Cardiac septum (tissue), 1 donor: ENCODE data around the gene TMEM266. TPM values are rescaled to one million over a fixed set of nuclear protein-coding genes. Genes with fewer than 3 reads are reported as not detected.
"Not testable (repeated sequence)": the region's sequence is repeated elsewhere in the genome, so short reads cannot be mapped to it uniquely, and the experiment has no call there.

Experiments
- DNase-seq: peaks from one replicate; pipeline ENCODE4 v3.0.0-alpha.2; 2020; ENCODE audit warnings: low spot score
- intact Hi-C: fragments of 100-400 bp; cut with DNase I; formaldehyde crosslinking; loops from one replicate; pipeline ENCODE4 v1.14.0; 2022
- long read RNA-seq: library from polyadenylated mRNA; unstranded; transcript quantifications from one replicate; pipeline ENCODE4 v2.0.0, GENCODE V29; 2021
- total RNA-seq: library from RNA; stranded (reverse); fragmentation: NEBNext Ultra II Directional; extraction: Animal tissue kit (Norgen Biotek cat#: 25700); gene quantifications from one replicate; pipeline ENCODE4 v1.2.1, GENCODE V29; 2021
- donor health status: DM: no; HTN: no; CAD: no.

The TMEM266 gene
- not detected for total RNA-seq
- long read RNA-seq, partial matches to known transcripts = 0 of 1 reads
- long read RNA-seq, other reads (novel, unspliced or antisense) = 1 of 1 reads

GRCh38 chr15:76059320-76060117 lies at the start of gene TMEM266:
TSS of gene TMEM266 (plus strand) at chr15:76059985. CDS start at chr15:76134264, 74,279 bp downstream.
- intact Hi-C loops = no loop called here
- no peak for DNase-seq

GRCh38 chr15:76010613-76011012 lies 49.2 kb upstream of the TMEM266 start:
- DNase-seq = no peak
- intact Hi-C loops = no loop called here

GRCh38 chr15:76011627-76012551 lies 47.9 kb upstream of the TMEM266 start, which contains the start of gene NRG4:
TSS of gene NRG4 (minus strand) at chr15:76012424. CDS start at chr15:76011230, 1,194 bp downstream.
- DNase-seq = no peak
- intact Hi-C loops = no loop called here

- intact Hi-C loops, DNase-seq: not testable (repeated sequence)
Observed at GRCh38 chr15:76013470-76013869, 46.3 kb upstream of the TMEM266 start.

GRCh38 chr15:76024021-76024768 lies 35.6 kb upstream of the TMEM266 start:
- no peak for DNase-seq
- intact Hi-C loops = no loop called here

GRCh38 chr15:76032046-76032445 lies 27.7 kb upstream of the TMEM266 start:
- no peak for DNase-seq
- intact Hi-C loops = no loop called here

- intact Hi-C loops = no loop called here
- DNase-seq = no peak
Observed at GRCh38 chr15:76033438-76033837, 26.3 kb upstream of the TMEM266 start.

- intact Hi-C loops = no loop called here
- DNase-seq = no peak
Observed at GRCh38 chr15:76034111-76034510, 25.7 kb upstream of the TMEM266 start.

- DNase-seq = no peak
- intact Hi-C loops = no loop called here
Observed at GRCh38 chr15:76035593-76035992, 24.2 kb upstream of the TMEM266 start.

- intact Hi-C loops = no loop called here
- DNase-seq = no peak
Observed at GRCh38 chr15:76038512-76038911, 21.3 kb upstream of the TMEM266 start.

GRCh38 chr15:76054201-76054600 lies 5.6 kb upstream of the TMEM266 start:
- DNase-seq, intact Hi-C loops: not testable (repeated sequence)

- intact Hi-C loops = loop anchor here (1.0 kb wide), 1 partner anchor 82 kb away; no protein-coding TSS in a partner anchor
- DNase-seq = no peak
Observed at GRCh38 chr15:76056931-76057330, 2.9 kb upstream of the TMEM266 start.

- intact Hi-C loops = loop anchor here (1.0 kb wide), 1 partner anchor 82 kb away; no protein-coding TSS in a partner anchor
- DNase-seq = no peak
Observed at GRCh38 chr15:76057332-76058000, 2.3 kb upstream of the TMEM266 start.

- intact Hi-C loops = no loop called here
- no peak for DNase-seq
Observed at GRCh38 chr15:76058714-76059319, 968 bp upstream of the TMEM266 start.

GRCh38 chr15:76060118-76060989 lies 569 bp downstream of the TMEM266 start:
- intact Hi-C loops = no loop called here

GRCh38 chr15:76061700-76062099 lies 1.9 kb downstream of the TMEM266 start:
- intact Hi-C loops = no loop called here
- no peak for DNase-seq

More at GRCh38 chr15:76060118-76060989, 569 bp downstream of the TMEM266 start:
- no peak for DNase-seq

GRCh38 chr15:76062286-76062685 lies 2.5 kb downstream of the TMEM266 start:
- intact Hi-C loops = no loop called here
- DNase-seq = no peak
